Osteocyte (in vitro differentiated cells): Measurements from ENCODE around the gene AP1AR. TPM values are rescaled to one million over a fixed set of nuclear protein-coding genes. Genes with fewer than 3 reads are reported as not detected.
"Not testable (repeated sequence)": the region's sequence is repeated elsewhere in the genome, so short reads cannot be mapped to it uniquely, and the experiment has no call there.

Experiments
- DNase-seq: peaks from one replicate; pipeline ENCODE4 v3.0.0; 2021; ENCODE audit warnings: mixed read lengths; ENCODE audit not compliant: unreplicated experiment; ENCODE audit errors: extremely low spot score
- H3K27ac Mint-ChIP-seq: one replicate; pipeline ENCODE4 v1.8.0; 2021; ENCODE audit warnings: mild to moderate bottlenecking, mixed read lengths; ENCODE audit not compliant: unreplicated experiment
- H3K27me3 Mint-ChIP-seq: one replicate; pipeline ENCODE4 v1.8.0; 2021; ENCODE audit warnings: mixed read lengths; ENCODE audit not compliant: unreplicated experiment
- H3K36me3 Mint-ChIP-seq: one replicate; pipeline ENCODE4 v1.8.0; 2021; ENCODE audit warnings: mixed read lengths; ENCODE audit not compliant: unreplicated experiment
- H3K4me1 Mint-ChIP-seq: one replicate; pipeline ENCODE4 v1.8.0; 2021; ENCODE audit warnings: mixed read lengths; ENCODE audit not compliant: unreplicated experiment
- H3K4me3 Mint-ChIP-seq: one replicate; pipeline ENCODE4 v1.8.0; 2021; ENCODE audit warnings: mild to moderate bottlenecking, moderate library complexity, mixed read lengths; ENCODE audit not compliant: unreplicated experiment
- H3K9me3 Mint-ChIP-seq: one replicate; pipeline ENCODE4 v1.8.0; 2021; ENCODE audit warnings: mixed read lengths; ENCODE audit not compliant: unreplicated experiment
- CTCF ChIP-seq: fragments of 200-600 bp; sonication (generic); IDR thresholded peaks from 2 replicates; pipeline ENCODE4 v1.5.0; 2021; ENCODE audit warnings: antibody characterized with exemption, mild to moderate bottlenecking, moderate library complexity
- total RNA-seq: library from RNA; stranded (reverse); gene quantifications from 2 replicates; pipeline ENCODE4 v1.2.1, GENCODE V29; 2021

AP1AR gene
- total RNA-seq, 1 donor from 2014 or later: 13.4 TPM

DNA sequence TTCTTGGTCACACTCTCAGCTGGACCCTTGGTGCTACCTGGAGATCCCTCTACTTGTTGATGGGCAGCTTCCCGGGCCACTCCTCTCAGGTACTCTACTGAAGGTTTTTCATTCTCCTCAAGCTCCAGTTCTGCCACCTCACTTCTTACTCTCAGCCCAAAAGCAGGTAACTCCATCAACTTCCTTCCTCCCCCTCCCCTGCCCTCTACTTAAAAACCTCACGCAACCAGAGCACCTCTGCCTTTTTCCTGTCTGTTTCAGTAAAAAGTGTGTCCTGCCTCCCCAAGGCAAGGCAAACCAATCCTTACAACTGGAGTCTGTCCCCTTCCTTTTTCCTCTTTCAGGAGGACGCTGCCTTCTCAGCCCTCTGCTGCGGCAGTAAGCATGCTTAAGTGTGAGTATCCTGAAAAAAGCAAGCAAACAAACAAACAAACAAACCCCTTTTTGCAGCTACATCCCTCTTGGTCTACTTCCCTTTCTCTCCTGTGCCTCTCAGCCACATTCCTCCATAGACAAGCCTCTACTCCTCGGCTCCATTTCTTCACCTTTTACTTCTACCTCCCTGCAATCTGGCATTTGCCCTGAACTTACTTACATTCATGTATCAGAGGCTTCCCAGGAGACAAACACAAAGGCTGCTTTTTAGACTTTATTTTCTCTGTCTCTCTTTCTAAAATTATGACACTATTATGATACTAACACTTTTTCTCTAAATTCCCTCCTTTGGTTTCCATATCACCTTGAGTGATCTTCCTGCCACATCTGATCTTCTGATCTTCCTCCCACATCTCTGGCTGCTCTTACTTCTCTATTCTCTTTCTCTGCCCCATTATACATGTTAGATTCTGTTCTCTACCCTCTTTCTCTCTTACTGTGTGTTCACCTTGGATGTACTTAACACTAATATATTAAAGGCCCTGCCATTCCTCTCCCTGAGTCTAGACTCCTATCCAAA lies 71.0 kb downstream of the AP1AR start:
- no peak for DNase-seq
- H3K27me3 Mint-ChIP-seq: peaks cover 16% of the 10 kb centered on the region
- no peak overlapping the region for H3K27ac Mint-ChIP-seq
- peaks cover 8% of the 10 kb centered on the region for H3K4me1 Mint-ChIP-seq
- no peak overlapping the region for H3K4me3 Mint-ChIP-seq
- H3K36me3 Mint-ChIP-seq: no peaks in the 10 kb centered on the region
- H3K9me3 Mint-ChIP-seq: no peaks in the 10 kb centered on the region
- no peak for TF ChIP-seq CTCF

DNA sequence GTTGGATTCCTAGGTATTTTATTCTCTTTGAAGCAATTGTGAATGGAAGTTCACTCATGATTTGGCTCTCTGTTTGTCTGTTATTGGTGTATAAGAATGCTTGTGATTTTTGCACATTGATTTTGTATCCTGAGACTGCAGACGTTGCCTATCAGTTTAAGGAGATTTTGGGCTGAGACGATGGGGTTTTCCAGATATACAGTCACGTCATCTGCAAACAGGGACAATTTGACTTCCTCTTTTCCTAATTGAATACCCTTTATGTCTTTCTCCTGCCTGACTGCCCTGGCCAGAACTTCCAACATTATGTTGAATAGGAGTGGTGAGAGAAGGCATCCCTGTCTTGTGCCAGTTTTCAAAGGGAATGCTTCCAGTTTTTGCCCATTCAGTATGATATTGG lies 73.9 kb downstream of the AP1AR start:
- H3K4me1 Mint-ChIP-seq, H3K27ac Mint-ChIP-seq: not testable (repeated sequence)
- H3K27me3 Mint-ChIP-seq: peaks cover 10% of the 10 kb centered on the region

GRCh38 chr4:112309263-112309791 lies 77.7 kb downstream of the AP1AR start:
- H3K4me1 Mint-ChIP-seq, H3K9me3 Mint-ChIP-seq, H3K36me3 Mint-ChIP-seq, DNase-seq, H3K27ac Mint-ChIP-seq, H3K4me3 Mint-ChIP-seq: not testable (repeated sequence)
- H3K27me3 Mint-ChIP-seq: peaks cover 10% of the 10 kb centered on the region

More for the DNA sequence above, 73.9 kb downstream of the AP1AR start:
- DNase-seq, H3K36me3 Mint-ChIP-seq, H3K4me3 Mint-ChIP-seq, H3K9me3 Mint-ChIP-seq: not testable (repeated sequence)

GRCh38 chr4:112311516-112311915 lies 79.9 kb downstream of the AP1AR start:
- H3K4me3 Mint-ChIP-seq: no peak overlapping the region
- no peak for TF ChIP-seq CTCF
- H3K4me1 Mint-ChIP-seq: no peaks in the 10 kb centered on the region
- H3K9me3 Mint-ChIP-seq: no peaks in the 10 kb centered on the region
- H3K27me3 Mint-ChIP-seq: peaks cover 10% of the 10 kb centered on the region
- DNase-seq: no peak
- no peaks in the 10 kb centered on the region for H3K36me3 Mint-ChIP-seq
- H3K27ac Mint-ChIP-seq: no peak overlapping the region

- Mint-ChIP-seq H3K27me3 (peaks cover 2% of the 10 kb centered on the region), H3K27ac (no peak overlapping the region), H3K4me3 (no peak overlapping the region), H3K9me3 (no peaks in the 10 kb centered on the region), H3K4me1 (no peaks in the 10 kb centered on the region), H3K36me3 (no peaks in the 10 kb centered on the region)
- no peak for DNase-seq
- no peak for TF ChIP-seq CTCF
Measured at GRCh38 chr4:112312610-112313239, 81.1 kb downstream of the AP1AR start.

DNA sequence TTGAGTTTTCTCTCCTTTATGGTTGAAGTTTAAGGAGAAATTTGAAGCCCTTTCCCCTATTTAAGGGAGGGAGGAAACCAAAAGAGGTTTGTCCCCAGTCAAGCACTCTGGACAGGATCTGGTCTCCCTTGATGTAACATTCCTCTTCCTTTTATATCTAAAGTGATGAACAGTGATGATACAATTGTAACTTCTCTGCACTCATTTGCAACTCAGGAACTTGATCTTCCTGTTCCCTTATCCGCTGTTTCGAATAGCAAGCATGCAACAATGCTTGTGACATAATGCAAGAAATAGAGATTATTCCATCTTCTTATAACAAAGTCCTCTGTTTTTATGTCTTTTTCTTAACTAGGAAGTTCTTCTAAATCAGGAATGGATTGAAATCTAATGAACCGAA lies 83.9 kb downstream of the AP1AR start:
- Mint-ChIP-seq H3K9me3 (no peaks in the 10 kb centered on the region), H3K4me3 (no peak overlapping the region), H3K4me1 (no peaks in the 10 kb centered on the region), H3K27me3 (peaks cover 11% of the 10 kb centered on the region), H3K36me3 (peaks cover 3% of the 10 kb centered on the region), H3K27ac (no peak overlapping the region)
- DNase-seq: no peak
- no peak for TF ChIP-seq CTCF
